HG03439 (cell line): ENCODE data around the gene ADGRL2.
"Not testable (repeated sequence)": the region's sequence is repeated elsewhere in the genome, so short reads cannot be mapped to it uniquely, and the experiment has no call there.

Source experiments
- ATAC-seq: cut with Tn5 transposase; IDR thresholded peaks from one replicate; pipeline ENCODE4 v1.9.1; 2021; ENCODE audit warnings: mild to moderate bottlenecking, moderate library complexity; ENCODE audit not compliant: unreplicated experiment

Gene ADGRL2

GRCh38 chr1:81846630-81847029 is 45.9 kb downstream of the ADGRL2 start:
- no peak for ATAC-seq

- no peak for ATAC-seq
Observed at GRCh38 chr1:81847063-81847462, 46.3 kb downstream of the ADGRL2 start.

- ATAC-seq = no peak
Observed at GRCh38 chr1:81848880-81849682, 48.3 kb downstream of the ADGRL2 start.

DNA sequence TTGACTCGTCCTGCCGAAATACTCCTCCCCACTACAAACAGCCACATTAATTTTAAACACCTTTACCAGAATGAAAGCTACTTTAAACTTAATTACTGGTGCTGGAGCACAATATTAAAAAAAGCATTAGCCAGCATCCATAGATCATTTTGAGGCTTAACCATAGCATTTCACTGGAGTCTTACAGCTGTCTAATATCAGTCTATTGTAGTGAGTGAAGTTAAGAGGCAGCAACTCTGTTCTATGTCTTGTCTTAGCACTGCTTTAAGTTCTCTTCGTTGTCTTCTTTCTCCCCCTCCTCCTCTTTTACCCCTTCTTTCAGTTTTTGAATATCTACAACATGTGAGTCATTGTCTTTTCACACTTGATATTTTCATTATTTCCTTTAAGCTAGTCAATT is 49.3 kb downstream of the ADGRL2 start:
- ATAC-seq = no peak

- no peak for ATAC-seq
Observed at GRCh38 chr1:81850495-81850894, 49.8 kb downstream of the ADGRL2 start.

GRCh38 chr1:81851217-81851616 is 50.5 kb downstream of the ADGRL2 start:
- ATAC-seq = no peak

- no peak for ATAC-seq
Observed at GRCh38 chr1:81852961-81853360, 52.2 kb downstream of the ADGRL2 start.

DNA sequence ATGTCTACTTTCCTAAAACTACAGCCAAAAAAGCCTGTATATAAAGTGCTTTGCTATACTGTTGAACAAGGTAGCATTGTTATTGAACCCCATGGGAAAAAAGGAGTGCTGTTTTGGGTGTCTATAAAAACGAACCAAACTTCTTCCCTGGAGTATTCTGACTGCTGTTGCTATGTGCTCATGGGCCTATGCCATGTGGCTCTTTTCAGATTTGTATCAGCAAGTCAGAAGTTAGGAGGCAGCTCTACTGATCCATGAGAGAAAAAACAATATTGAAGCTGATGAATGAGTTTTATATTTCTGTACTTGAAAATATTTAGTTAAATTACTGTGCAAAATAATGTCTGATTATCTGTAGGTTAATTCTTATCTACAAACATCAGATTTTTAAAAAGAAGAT is 66.5 kb downstream of the ADGRL2 start:
- no peak for ATAC-seq

DNA sequence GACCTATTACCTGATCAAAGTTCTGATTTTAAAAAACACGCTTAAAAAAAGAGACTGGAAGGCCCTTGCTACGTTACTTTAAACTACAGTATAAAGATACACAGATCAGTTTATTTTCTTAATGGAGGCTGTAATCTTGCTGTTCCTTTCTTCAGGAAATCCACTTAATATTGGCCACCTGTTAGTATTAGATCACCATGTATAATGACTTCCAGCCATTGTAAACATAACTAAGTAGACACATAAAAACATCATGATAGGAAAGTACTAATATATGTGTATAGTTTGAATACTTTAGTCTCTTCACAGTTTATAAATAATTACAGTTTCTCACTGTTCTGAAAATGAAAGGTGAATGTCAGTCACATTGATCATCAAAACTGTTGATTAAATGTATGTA is 68.6 kb downstream of the ADGRL2 start:
- ATAC-seq = no peak

- ATAC-seq = not testable (repeated sequence)
Observed at GRCh38 chr1:81871091-81871490, 70.4 kb downstream of the ADGRL2 start.

DNA sequence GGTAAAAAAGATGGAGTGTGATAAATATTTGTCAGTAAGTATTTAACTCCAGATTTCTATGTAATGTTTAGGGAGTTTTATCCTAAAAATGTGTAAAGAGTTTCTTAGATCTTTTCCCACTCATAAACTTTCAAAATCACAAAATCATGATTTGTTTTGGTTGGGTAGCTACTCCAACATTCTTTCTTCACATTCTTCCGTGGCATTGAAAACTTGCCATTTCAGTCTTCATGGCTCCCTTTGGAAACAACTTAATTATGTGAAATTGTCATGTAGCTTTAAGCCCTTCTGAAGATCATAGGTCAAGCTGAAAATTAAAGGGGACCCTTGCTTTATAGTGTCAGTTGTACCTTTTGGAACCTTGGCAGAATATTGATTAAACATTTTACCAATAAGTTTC is 73.2 kb downstream of the ADGRL2 start:
- no peak for ATAC-seq

GRCh38 chr1:81874461-81874860 is 73.7 kb downstream of the ADGRL2 start:
- no peak for ATAC-seq

- no peak for ATAC-seq
Observed at GRCh38 chr1:81874940-81875339, 74.2 kb downstream of the ADGRL2 start.

- no peak for ATAC-seq
Observed at GRCh38 chr1:81876901-81877733, 76.4 kb downstream of the ADGRL2 start.

GRCh38 chr1:81877940-81878339 is 77.2 kb downstream of the ADGRL2 start:
- ATAC-seq = no peak

- no peak for ATAC-seq
Observed at GRCh38 chr1:81878538-81878937, 77.8 kb downstream of the ADGRL2 start.

- ATAC-seq = no peak
Observed at GRCh38 chr1:81880781-81881180, 80.0 kb downstream of the ADGRL2 start.

- ATAC-seq = no peak
Observed at GRCh38 chr1:81885291-81885690, 84.6 kb downstream of the ADGRL2 start.

GRCh38 chr1:81886292-81886691 is 85.6 kb downstream of the ADGRL2 start:
- not testable (repeated sequence) for ATAC-seq

GRCh38 chr1:81887421-81888144 is 86.8 kb downstream of the ADGRL2 start:
- ATAC-seq = no peak

DNA sequence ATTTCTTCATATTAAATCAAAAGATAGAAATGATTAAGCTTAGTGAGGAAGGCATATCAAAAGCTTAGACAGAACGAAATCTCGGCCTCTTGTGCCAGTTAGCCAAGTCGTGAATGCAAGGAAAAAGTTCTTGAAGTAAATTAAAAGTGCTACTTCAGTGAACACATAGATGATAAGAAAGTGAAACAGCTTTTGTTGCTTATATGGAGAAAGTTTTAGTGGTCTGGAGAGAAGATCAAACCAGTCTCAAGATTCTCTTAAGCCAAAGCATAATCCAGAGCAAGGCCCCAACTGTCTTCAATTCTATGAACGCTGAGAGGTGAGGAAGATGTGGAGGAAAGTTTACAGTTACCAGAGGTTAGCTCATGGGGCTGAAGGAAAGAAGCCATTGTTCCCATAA is 88.4 kb downstream of the ADGRL2 start:
- ATAC-seq = no peak
